ENCODE data around the gene MX2. TPM values are rescaled to one million over a fixed set of nuclear protein-coding genes. Genes with fewer than 3 reads are reported as not detected.

Gene MX2
- total and polyA plus RNA-seq, 2 donors (not counting 1 experiment from before 2014, with no cell fraction given) = 2.0 to 3.6 TPM

GRCh38 chr21:41318218-41318617 lies 43.6 kb upstream of the MX2 start:
- TF ChIP-seq EZH2 (IDR thresholded peaks at IDR 0.05; ENCODE audit: low read length, missing control alignments) (no peak), CTCF (conservative IDR thresholded peaks at IDR 0.05 in 1 of 2, IDR thresholded peaks at IDR 0.05 in 1 of 2; ENCODE audit: low read depth in 1 of 2, low read length in 2 of 2) (no peak)
- H3K27me3 ChIP-seq (ENCODE audit: control insufficient read depth, insufficient read depth, low read length) = peaks cover 9% of the 10 kb centered on the region

DNA sequence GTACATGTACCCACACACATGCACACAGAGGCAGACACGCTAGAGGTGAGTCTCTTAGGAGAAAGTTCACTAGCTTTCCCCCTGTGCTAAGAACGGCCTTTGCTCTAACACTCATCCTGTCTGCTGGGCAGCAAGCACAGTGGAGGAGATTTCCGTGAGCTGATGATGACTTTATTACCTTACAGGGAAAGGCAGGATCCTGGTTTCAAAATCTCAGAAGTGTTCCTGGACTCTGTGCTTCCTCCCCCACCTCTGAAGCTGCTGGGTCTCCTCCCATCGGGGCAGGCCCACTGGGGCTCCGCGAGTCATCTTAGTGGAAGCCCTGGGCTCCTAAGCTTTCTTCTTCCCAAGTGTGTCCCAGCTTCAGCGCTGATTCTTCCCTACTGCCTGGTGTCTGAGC lies 42.6 kb upstream of the MX2 start:
- Histone ChIP-seq H3K4me2 (ENCODE audit: extremely low read depth, insufficient read depth, low read length) (no peak overlapping the region), H3K27ac (ENCODE audit: insufficient read depth, low read length) (no peak overlapping the region), H3K27me3 (ENCODE audit: control insufficient read depth, insufficient read depth, low read length) (peaks cover 9% of the 10 kb centered on the region), H3K36me3 (ENCODE audit: control insufficient read depth, insufficient read depth, low read length) (no peaks in the 10 kb centered on the region), H4K20me1 (ENCODE audit: control insufficient read depth, extremely low read depth, insufficient read depth, low read length) (no peaks in the 10 kb centered on the region), H3K4me3 (replicated peaks in 1 of 4; ENCODE audit: control extremely low read depth in 1 of 4, insufficient read depth in 1 of 4, low read depth in 3 of 4, low read length in 4 of 4) (no peak overlapping the region), H3K9ac (ENCODE audit: insufficient read depth, low read length) (no peak overlapping the region), H3K4me1 (ENCODE audit: control insufficient read depth, extremely low read depth, insufficient read depth, low read length) (no peaks in the 10 kb centered on the region), H3K79me2 (ENCODE audit: control insufficient read depth, insufficient read depth, low read length) (no peaks in the 10 kb centered on the region), H2AFZ (ENCODE audit: low read length) (no peak overlapping the region), H3K9me3 (ENCODE audit: control insufficient read depth, insufficient read depth, low read depth, low read length) (no peaks in the 10 kb centered on the region)
- TF ChIP-seq CTCF (conservative IDR thresholded peaks at IDR 0.05 in 1 of 2, IDR thresholded peaks at IDR 0.05 in 1 of 2; ENCODE audit: low read depth in 1 of 2, low read length in 2 of 2) (no peak), EZH2 (IDR thresholded peaks at IDR 0.05; ENCODE audit: low read length, missing control alignments) (no peak)
- no peak for DNase-seq (ENCODE audit: low read depth in 2 of 2)

More at GRCh38 chr21:41318218-41318617, 43.6 kb upstream of the MX2 start:
- Histone ChIP-seq H3K4me3 (replicated peaks in 1 of 4; ENCODE audit: control extremely low read depth in 1 of 4, insufficient read depth in 1 of 4, low read depth in 3 of 4, low read length in 4 of 4) (no peak overlapping the region), H4K20me1 (ENCODE audit: control insufficient read depth, extremely low read depth, insufficient read depth, low read length) (no peaks in the 10 kb centered on the region), H3K9me3 (ENCODE audit: control insufficient read depth, insufficient read depth, low read depth, low read length) (no peaks in the 10 kb centered on the region), H2AFZ (ENCODE audit: low read length) (no peak overlapping the region), H3K4me1 (ENCODE audit: control insufficient read depth, extremely low read depth, insufficient read depth, low read length) (no peaks in the 10 kb centered on the region), H3K27ac (ENCODE audit: insufficient read depth, low read length) (no peak overlapping the region), H3K4me2 (ENCODE audit: extremely low read depth, insufficient read depth, low read length) (no peak overlapping the region), H3K79me2 (ENCODE audit: control insufficient read depth, insufficient read depth, low read length) (no peaks in the 10 kb centered on the region), H3K9ac (ENCODE audit: insufficient read depth, low read length) (no peak overlapping the region), H3K36me3 (ENCODE audit: control insufficient read depth, insufficient read depth, low read length) (no peaks in the 10 kb centered on the region)
- no peak for DNase-seq (ENCODE audit: low read depth in 2 of 2)

DNA sequence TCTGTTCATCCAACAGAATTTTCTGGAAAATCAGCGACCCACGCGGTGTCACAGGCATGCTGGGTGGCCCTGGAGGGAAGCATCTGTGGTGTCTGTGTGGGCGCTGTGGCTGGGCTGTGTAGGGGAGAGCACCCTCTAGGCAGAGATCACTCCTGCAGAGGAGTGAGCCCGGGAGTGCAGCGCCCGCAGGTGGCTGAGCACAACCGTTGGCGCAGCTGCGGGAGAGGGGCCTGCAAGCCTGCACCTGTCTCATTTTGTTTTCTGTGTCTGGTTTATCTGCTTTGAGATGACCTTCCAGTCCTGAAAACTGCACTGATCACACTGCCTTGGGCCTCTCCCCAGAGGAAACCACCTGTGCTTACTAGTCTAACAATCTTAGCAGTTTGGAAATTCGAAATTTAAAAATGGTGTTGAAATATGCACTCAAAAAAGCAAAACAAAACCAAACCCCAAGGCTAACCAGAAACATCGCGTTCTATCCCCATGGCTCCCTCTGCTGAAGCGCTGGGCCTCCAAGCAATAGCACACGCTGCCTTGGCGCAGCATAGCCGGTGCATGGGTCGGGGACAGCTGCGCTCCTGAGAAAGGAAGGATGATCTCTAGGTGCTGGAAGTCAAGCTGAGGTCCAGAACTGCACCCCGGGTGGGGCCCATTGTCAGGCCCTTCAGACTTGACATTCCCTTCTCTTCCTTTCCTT lies 40.5 kb upstream of the MX2 start:
- no peak overlapping the region for H3K4me3 ChIP-seq (replicated peaks in 1 of 4; ENCODE audit: control extremely low read depth in 1 of 4, insufficient read depth in 1 of 4, low read depth in 3 of 4, low read length in 4 of 4)
- no peak for DNase-seq (ENCODE audit: low read depth in 2 of 2)
- no peaks in the 10 kb centered on the region for H4K20me1 ChIP-seq (ENCODE audit: control insufficient read depth, extremely low read depth, insufficient read depth, low read length)
- TF ChIP-seq CTCF (conservative IDR thresholded peaks at IDR 0.05 in 1 of 2, IDR thresholded peaks at IDR 0.05 in 1 of 2; ENCODE audit: low read depth in 1 of 2, low read length in 2 of 2) (no peak), EZH2 (IDR thresholded peaks at IDR 0.05; ENCODE audit: low read length, missing control alignments) (no peak)
- H3K4me1 ChIP-seq (ENCODE audit: control insufficient read depth, extremely low read depth, insufficient read depth, low read length) = no peaks in the 10 kb centered on the region
- H3K36me3 ChIP-seq (ENCODE audit: control insufficient read depth, insufficient read depth, low read length) = no peaks in the 10 kb centered on the region
- no peaks in the 10 kb centered on the region for H3K9me3 ChIP-seq (ENCODE audit: control insufficient read depth, insufficient read depth, low read depth, low read length)
- H3K4me2 ChIP-seq (ENCODE audit: extremely low read depth, insufficient read depth, low read length) = no peak overlapping the region
- H3K79me2 ChIP-seq (ENCODE audit: control insufficient read depth, insufficient read depth, low read length) = no peaks in the 10 kb centered on the region
- no peak overlapping the region for H3K9ac ChIP-seq (ENCODE audit: insufficient read depth, low read length)
- no peak overlapping the region for H3K27ac ChIP-seq (ENCODE audit: insufficient read depth, low read length)
- no peak overlapping the region for H2AFZ ChIP-seq (ENCODE audit: low read length)
- peaks cover 9% of the 10 kb centered on the region for H3K27me3 ChIP-seq (ENCODE audit: control insufficient read depth, insufficient read depth, low read length)

Data from fibroblast of lung (primary cell).